HepG2 (cell line): ENCODE data around the gene E2F1. TPM values are rescaled to one million over a fixed set of nuclear protein-coding genes. Genes with fewer than 3 reads are reported as not detected.

Experiments used
- CBX1 ChIP-seq: IDR thresholded peaks from one replicate; pipeline ENCODE4 v1.6.1; 2016; ENCODE audit warnings: antibody characterized with exemption, low read depth
- CC2D1A ChIP-seq: sonication (generic); formaldehyde crosslinking; IDR thresholded peaks from 2 replicates; pipeline ENCODE4 v1.8.1; 2023; ENCODE audit warnings: mild to moderate bottlenecking, missing genetic modification reagents
- HES4 ChIP-seq: sonication (generic); formaldehyde crosslinking; IDR thresholded peaks from 2 replicates; pipeline ENCODE4 v1.9.0; 2021; ENCODE audit warnings: mild to moderate bottlenecking, missing genetic modification reagents, borderline replicate concordance
- HMGXB3 ChIP-seq: sonication (generic); formaldehyde crosslinking; IDR thresholded peaks from 2 replicates; pipeline ENCODE4 v1.4.0; 2020; ENCODE audit warnings: missing genetic modification reagents, borderline replicate concordance
- IRF2 ChIP-seq: IDR thresholded peaks from 2 replicates; pipeline ENCODE4 v1.6.1; 2018; ENCODE audit warnings: missing genetic modification reagents, missing compliant biosample characterization
- KLF9 ChIP-seq: IDR thresholded peaks from 2 replicates; pipeline ENCODE4 v1.6.1; 2016; ENCODE audit warnings: low read depth
- MYC ChIP-seq: sonication (generic); formaldehyde crosslinking; IDR thresholded peaks from 2 replicates; pipeline ENCODE4 v1.9.0; 2021; ENCODE audit warnings: missing genetic modification reagents, borderline replicate concordance
- POGK ChIP-seq: sonication (generic); formaldehyde crosslinking; conservative IDR thresholded peaks from 2 replicates; pipeline ENCODE4 v1.8.0; 2022; ENCODE audit warnings: mild to moderate bottlenecking, moderate library complexity, missing genetic modification reagents
- RAD51 ChIP-seq: fragments of 450-650 bp; IDR thresholded peaks from 2 replicates; pipeline ENCODE4 v1.6.1; 2016; ENCODE audit warnings: borderline replicate concordance
- SPEN ChIP-seq: sonication (generic); formaldehyde crosslinking; IDR thresholded peaks from 2 replicates; pipeline ENCODE4 v1.5.1; 2020; ENCODE audit warnings: low read depth, mild to moderate bottlenecking, missing genetic modification reagents
- TCF12 ChIP-seq, 2 experiments: fragments of 450-650 bp in 1 of 2; sonication (generic) in 1 of 2; formaldehyde crosslinking in 1 of 2; IDR thresholded peaks; 2 replicates each; pipeline versions ENCODE4 v1.6.1 to v1.8.0; 2017 to 2022; ENCODE audit warnings: antibody characterized with exemption in 1 of 2, mild to moderate bottlenecking in 1 of 2, missing genetic modification reagents in 1 of 2, moderate library complexity in 1 of 2
- ZBTB39 ChIP-seq: sonication (generic); formaldehyde crosslinking; IDR thresholded peaks from 2 replicates; pipeline ENCODE4 v1.5.0; 2020; ENCODE audit warnings: missing genetic modification reagents
- ZKSCAN5 ChIP-seq: sonication (generic); formaldehyde crosslinking; IDR thresholded peaks from 2 replicates; pipeline ENCODE4 v1.5.1; 2020; ENCODE audit warnings: mild to moderate bottlenecking, missing genetic modification reagents
- ZNF101 ChIP-seq: sonication (generic); formaldehyde crosslinking; IDR thresholded peaks from 2 replicates; pipeline ENCODE4 v1.4.0; 2020; ENCODE audit warnings: mild to moderate bottlenecking, low read depth, missing genetic modification reagents, borderline replicate concordance
- ZNF136 ChIP-seq: sonication (generic); formaldehyde crosslinking; IDR thresholded peaks from 2 replicates; pipeline ENCODE4 v1.8.1; 2022; ENCODE audit warnings: low read depth, mild to moderate bottlenecking, moderate library complexity, missing genetic modification reagents
- ZNF180 ChIP-seq: sonication (generic); formaldehyde crosslinking; IDR thresholded peaks from 2 replicates; pipeline ENCODE4 v1.4.0; 2020; ENCODE audit warnings: low read depth, missing genetic modification reagents, borderline replicate concordance
- ZNF274 ChIP-seq: sonication (generic); formaldehyde crosslinking; IDR thresholded peaks from 2 replicates; pipeline ENCODE4 v1.5.1; 2020; ENCODE audit warnings: mild to moderate bottlenecking, missing genetic modification reagents
- ZNF30 ChIP-seq: sonication (generic); formaldehyde crosslinking; IDR thresholded peaks from 2 replicates; pipeline ENCODE4 v1.5.0; 2020; ENCODE audit warnings: mild to moderate bottlenecking, missing genetic modification reagents
- ZNF367 ChIP-seq: sonication (generic); formaldehyde crosslinking; IDR thresholded peaks from 2 replicates; pipeline ENCODE4 v1.4.0; 2020; ENCODE audit warnings: missing genetic modification reagents, borderline replicate concordance
- ZNF547 ChIP-seq: sonication (generic); formaldehyde crosslinking; IDR thresholded peaks from 2 replicates; pipeline ENCODE4 v1.5.1; 2020; ENCODE audit warnings: mild to moderate bottlenecking, missing genetic modification reagents
- ZNF550 ChIP-seq: sonication (generic); formaldehyde crosslinking; IDR thresholded peaks from 2 replicates; pipeline ENCODE4 v1.4.0; 2020; ENCODE audit warnings: mild to moderate bottlenecking, missing genetic modification reagents, borderline replicate concordance
- ZNF552 ChIP-seq: sonication (generic); formaldehyde crosslinking; IDR thresholded peaks from 2 replicates; pipeline ENCODE4 v1.9.0; 2022; ENCODE audit warnings: missing genetic modification reagents, mild to moderate bottlenecking, borderline replicate concordance
- polyA plus RNA-seq, 8 experiments: library from polyadenylated mRNA; depleted of rRNA in 3 of 8; stranded (reverse) in 7 of 8; unstranded in 1 of 8; fragments of >200 nt; fragmentation: Illumina TruSeq in 4 of 8; extraction: Trizol in 4 of 8; gene quantifications; 2 replicates each; pipeline versions ENCODE4 v1.2.1 to v1.2.3, GENCODE V29; 2011 to 2016; ENCODE audit warnings: low read depth in 4 of 8, missing spikeins in 1 of 8, mixed read lengths in 1 of 8; ENCODE audit not compliant: insufficient read depth in 1 of 8
- total RNA-seq, 5 experiments: library from RNA; depleted of rRNA; stranded (reverse); fragments of >200 nt; fragmentation: Illumina TruSeq; extraction: Trizol; gene quantifications; 2 replicates each; pipeline ENCODE4 v1.2.3, GENCODE V29; 2016; ENCODE audit warnings: low read depth in 1 of 5

The E2F1 gene
- total and polyA plus RNA-seq, 2 of the 13 experiments (the other 11 are each of a cell fraction or from before 2014, with no cell fraction given): 25.5 to 39.4 TPM

GRCh38 chr20:33724439-33725094 lies 38.4 kb upstream of the E2F1 start (continued):
- TF ChIP-seq ZNF101 (CRISPR knock-in tag): no peak
- 0 out of 2 replicates have a peak, but pooled peaks have one; percentile 18 for TF ChIP-seq SPEN
- TF ChIP-seq ZNF136 (CRISPR knock-in tag): no peak; the same call in 1 of the 2 replicates
- TF ChIP-seq IRF2 (CRISPR knock-in tag): no peak
- TF ChIP-seq ZBTB39: peak; percentile 96
- no peak for TF ChIP-seq TCF12 (IDR thresholded peaks at IDR 0.05)
- no peak for TF ChIP-seq TCF12 (CRISPR knock-in tag; IDR thresholded peaks at IDR 0.05)
- TF ChIP-seq KLF9 (CRISPR knock-in tag): no peak
- no peak for TF ChIP-seq ZNF274
- TF ChIP-seq ZNF552: no peak
- TF ChIP-seq ZNF367 (CRISPR knock-in tag): no peak
- TF ChIP-seq MYC: no peak
- no peak for TF ChIP-seq ZKSCAN5 (CRISPR knock-in tag)
- TF ChIP-seq POGK (CRISPR knock-in tag): no peak
- no peak for TF ChIP-seq ZNF550 (CRISPR knock-in tag)
- no peak for TF ChIP-seq ZNF547 (CRISPR knock-in tag)
- no peak for TF ChIP-seq RAD51
- no peak for TF ChIP-seq ZNF180 (CRISPR knock-in tag)
- TF ChIP-seq ZNF30: no peak
- no peak for TF ChIP-seq HES4
- no peak for TF ChIP-seq CC2D1A
- TF ChIP-seq CBX1: no peak
- TF ChIP-seq HMGXB3 (CRISPR knock-in tag): peak; percentile 46; the same call in 1 of the 2 replicates
